Airway epithelial cell (primary cell): ENCODE results near the gene PODXL. TPM values are rescaled to one million over a fixed set of nuclear protein-coding genes. Genes with fewer than 3 reads are reported as not detected.

Experiments used
- total RNA-seq: library from RNA; depleted of rRNA; stranded (reverse); fragments of >200 nt; gene quantifications from 2 replicates; pipeline ENCODE4 v1.2.3, GENCODE V29; 2015

Gene PODXL
- 0.14 and 0.85 TPM in 2 replicates for total RNA-seq

GRCh38 chr7:131556053-131556908 is at the start of gene PODXL:
TSS of gene PODXL (minus strand) at chr7:131556628. CDS start at chr7:131556359, 269 bp downstream.

Other genes with a start within 250 kb of the PODXL start
- gene MKLN1, start 228.8 kb downstream of the PODXL start, total RNA-seq, result 10.1 and 14.2 TPM in 2 replicates